ENCODE data around the gene ARMC9. TPM values are rescaled to one million over a fixed set of nuclear protein-coding genes. Genes with fewer than 3 reads are reported as not detected.

ARMC9 gene
- total RNA-seq, 1 donor: 0.73 TPM

DNA sequence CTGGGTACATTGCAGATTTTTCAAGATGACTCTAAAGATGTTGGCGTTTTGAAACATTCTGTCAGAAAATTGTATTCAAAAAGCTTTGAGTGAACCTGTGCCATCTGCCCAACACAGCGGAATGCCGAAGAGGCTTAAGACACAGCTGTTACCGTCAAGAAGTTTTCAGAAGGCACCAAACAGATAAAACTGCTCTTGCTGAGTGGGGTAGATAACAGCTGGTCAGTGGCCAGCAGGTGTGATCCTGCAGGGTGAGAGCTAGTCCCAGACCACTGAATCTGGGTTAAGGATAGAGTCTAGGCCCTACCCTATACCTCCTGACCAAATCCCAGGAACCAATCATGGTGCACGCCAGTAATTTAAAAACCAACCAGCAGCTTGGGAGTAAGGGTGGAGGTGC, 136.6 kb downstream of the ARMC9 start:
- Histone ChIP-seq H3K9me3 (ENCODE audit: low read depth, low read length) (no peaks in the 10 kb centered on the region), H3K4me1 (ENCODE audit: insufficient read depth, low read length) (no peaks in the 10 kb centered on the region), H3K27me3 (ENCODE audit: insufficient read depth, low read length) (no peaks in the 10 kb centered on the region), H3K4me3 (ENCODE audit: low read length) (no peak overlapping the region)

DNA sequence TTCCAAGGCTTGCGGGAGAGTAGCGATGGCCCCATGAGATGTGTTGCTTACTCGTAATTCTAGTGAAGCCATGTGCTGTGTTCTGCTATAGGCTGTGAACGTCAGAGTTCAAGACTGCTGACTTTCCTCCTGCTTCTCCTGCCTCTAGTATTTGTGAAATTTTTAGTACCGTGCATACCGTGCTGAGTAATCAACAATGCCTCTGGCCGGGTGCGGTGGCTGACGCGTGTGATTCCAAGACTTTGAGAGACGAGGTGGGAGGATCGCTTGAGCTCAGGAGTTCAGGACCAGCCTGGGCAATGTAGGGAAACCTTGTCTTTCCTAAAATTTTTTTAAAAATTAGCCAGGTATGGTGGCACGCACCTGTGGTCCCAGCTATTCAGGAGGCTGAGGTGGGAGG, 137.2 kb downstream of the ARMC9 start:
- Histone ChIP-seq H3K9me3 (ENCODE audit: low read depth, low read length) (no peaks in the 10 kb centered on the region), H3K4me1 (ENCODE audit: insufficient read depth, low read length) (no peaks in the 10 kb centered on the region), H3K4me3 (ENCODE audit: low read length) (no peak overlapping the region), H3K27me3 (ENCODE audit: insufficient read depth, low read length) (no peaks in the 10 kb centered on the region)

- Histone ChIP-seq H3K9me3 (ENCODE audit: low read depth, low read length) (no peaks in the 10 kb centered on the region), H3K27me3 (ENCODE audit: insufficient read depth, low read length) (no peaks in the 10 kb centered on the region), H3K4me3 (ENCODE audit: low read length) (no peak overlapping the region), H3K4me1 (ENCODE audit: insufficient read depth, low read length) (no peaks in the 10 kb centered on the region)
Observed at GRCh38 chr2:231336236-231336635, 137.8 kb downstream of the ARMC9 start.

- Histone ChIP-seq H3K9me3 (ENCODE audit: low read depth, low read length) (no peaks in the 10 kb centered on the region), H3K27me3 (ENCODE audit: insufficient read depth, low read length) (no peaks in the 10 kb centered on the region), H3K4me3 (ENCODE audit: low read length) (no peak overlapping the region), H3K4me1 (ENCODE audit: insufficient read depth, low read length) (no peaks in the 10 kb centered on the region)
Observed at GRCh38 chr2:231336700-231337099, 138.3 kb downstream of the ARMC9 start.

- H3K4me3 ChIP-seq (ENCODE audit: low read length): no peak overlapping the region
- no peaks in the 10 kb centered on the region for H3K9me3 ChIP-seq (ENCODE audit: low read depth, low read length)
- no peaks in the 10 kb centered on the region for H3K27me3 ChIP-seq (ENCODE audit: insufficient read depth, low read length)
- peaks cover 14% of the 10 kb centered on the region for H3K4me1 ChIP-seq (ENCODE audit: insufficient read depth, low read length)
Observed at GRCh38 chr2:231337807-231338759, 139.7 kb downstream of the ARMC9 start.

DNA sequence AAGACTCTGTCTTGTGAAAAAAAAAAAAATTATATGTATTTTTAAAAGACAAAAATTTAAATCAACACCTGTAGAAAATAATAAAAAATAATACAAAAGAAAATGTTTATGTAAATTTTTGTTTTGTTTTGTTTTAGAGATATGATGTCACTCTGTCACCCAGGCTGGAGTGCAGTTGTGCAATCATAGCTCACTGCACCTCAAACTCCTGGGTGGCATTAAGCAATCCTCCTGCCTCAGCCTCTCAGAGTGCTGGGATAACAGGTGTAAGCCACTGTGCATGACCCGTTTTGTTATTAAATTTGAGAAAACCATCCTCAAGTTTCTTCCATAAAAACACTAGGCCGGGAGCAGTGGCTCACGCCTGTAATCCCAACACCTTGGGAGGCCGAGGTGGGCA, 140.9 kb downstream of the ARMC9 start:
- peaks cover 20% of the 10 kb centered on the region for H3K4me1 ChIP-seq (ENCODE audit: insufficient read depth, low read length)
- H3K4me3 ChIP-seq (ENCODE audit: low read length): no peak overlapping the region
- no peaks in the 10 kb centered on the region for H3K9me3 ChIP-seq (ENCODE audit: low read depth, low read length)
- H3K27me3 ChIP-seq (ENCODE audit: insufficient read depth, low read length): no peaks in the 10 kb centered on the region

DNA sequence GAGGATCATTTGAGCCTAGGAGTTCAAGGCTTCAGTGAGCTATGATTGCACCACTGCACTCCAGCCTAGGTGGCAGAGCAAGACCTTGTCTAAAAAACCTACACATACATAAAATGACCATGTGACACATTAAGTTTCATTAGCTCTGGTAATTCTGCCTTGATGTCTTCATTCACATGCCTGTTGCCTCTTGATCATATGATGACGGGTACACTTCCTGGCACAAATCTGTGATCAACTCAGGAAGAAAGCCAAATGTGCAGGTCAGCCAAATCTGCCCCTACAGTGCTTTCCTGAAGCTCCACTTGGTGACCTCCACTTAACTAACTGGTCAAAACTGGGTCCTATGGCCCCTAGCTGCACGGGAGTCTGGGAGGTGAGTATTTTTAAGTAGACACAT, 142.7 kb downstream of the ARMC9 start:
- no peaks in the 10 kb centered on the region for H3K9me3 ChIP-seq (ENCODE audit: low read depth, low read length)
- H3K4me1 ChIP-seq (ENCODE audit: insufficient read depth, low read length): peaks cover 20% of the 10 kb centered on the region
- H3K4me3 ChIP-seq (ENCODE audit: low read length): no peak overlapping the region
- no peaks in the 10 kb centered on the region for H3K27me3 ChIP-seq (ENCODE audit: insufficient read depth, low read length)

DNA sequence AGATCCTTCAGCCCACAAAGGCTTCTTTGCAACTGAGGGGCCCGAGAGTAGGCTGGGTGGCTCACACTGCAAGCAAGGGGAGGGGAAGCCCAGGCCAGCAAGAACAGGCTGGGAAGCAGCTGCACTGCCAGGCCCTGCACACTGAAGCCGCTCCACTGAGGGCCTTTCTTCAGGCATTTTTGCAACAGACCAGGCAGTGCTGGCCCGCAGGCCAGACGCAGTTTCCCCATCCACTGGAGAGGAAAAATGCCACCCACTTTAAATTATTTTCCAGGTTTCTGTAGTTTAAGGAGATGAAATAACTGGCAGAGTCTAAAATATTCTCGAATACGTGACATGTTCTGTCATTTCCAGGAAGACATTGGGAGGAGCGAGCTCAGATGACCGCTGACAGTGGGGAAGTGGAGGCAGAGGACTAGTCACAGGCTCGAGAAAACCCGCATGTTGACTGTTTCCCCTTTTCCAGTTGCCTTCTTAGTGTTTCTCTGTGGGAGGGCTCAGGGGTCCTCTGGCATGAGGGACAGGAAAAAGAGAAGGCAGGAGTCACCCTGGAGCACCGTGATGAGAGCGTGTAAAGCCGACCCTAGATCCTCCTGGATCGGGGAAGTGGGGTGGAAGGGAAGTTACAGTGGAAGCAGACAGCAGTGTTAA, 143.8 kb downstream of the ARMC9 start:
- Histone ChIP-seq H3K4me3 (ENCODE audit: low read length) (no peak overlapping the region), H3K9me3 (ENCODE audit: low read depth, low read length) (no peaks in the 10 kb centered on the region), H3K27me3 (ENCODE audit: insufficient read depth, low read length) (no peaks in the 10 kb centered on the region), H3K4me1 (ENCODE audit: insufficient read depth, low read length) (peaks cover 20% of the 10 kb centered on the region)

DNA sequence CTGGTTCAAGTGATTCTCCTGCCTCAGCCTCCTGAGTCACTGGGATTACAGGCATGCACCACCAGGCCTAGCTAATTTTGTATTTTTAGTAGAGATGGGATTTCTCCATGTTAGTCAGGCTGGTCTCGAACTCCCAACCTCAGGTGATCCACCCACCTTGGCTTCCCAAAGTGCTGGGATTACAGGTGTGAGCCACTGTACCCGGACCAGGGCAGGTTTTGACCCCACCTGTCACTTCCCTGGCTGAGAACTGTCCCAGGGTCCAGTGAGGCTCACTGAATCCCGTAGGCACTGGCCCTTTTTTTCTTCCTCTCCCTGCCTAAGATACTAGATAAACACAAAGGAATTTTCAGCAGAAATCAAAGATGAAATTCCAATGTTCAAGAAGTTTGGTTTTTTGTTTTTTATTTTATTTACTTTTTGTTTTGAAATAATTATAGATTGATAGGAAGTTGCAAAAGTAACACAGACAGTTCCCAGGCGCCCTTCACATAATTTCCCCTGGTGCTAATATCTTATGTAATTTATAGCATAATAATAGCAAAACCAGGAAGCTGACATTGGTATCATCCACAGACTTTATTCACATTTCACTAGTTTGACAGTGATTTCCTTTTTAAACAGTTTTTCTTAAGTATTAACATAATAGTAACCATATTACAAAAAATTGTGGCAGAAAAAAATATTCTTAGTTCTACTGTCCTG, 144.7 kb downstream of the ARMC9 start:
- no peaks in the 10 kb centered on the region for H3K9me3 ChIP-seq (ENCODE audit: low read depth, low read length)
- H3K4me1 ChIP-seq (ENCODE audit: insufficient read depth, low read length): peaks cover 20% of the 10 kb centered on the region
- no peak overlapping the region for H3K4me3 ChIP-seq (ENCODE audit: low read length)
- H3K27me3 ChIP-seq (ENCODE audit: insufficient read depth, low read length): no peaks in the 10 kb centered on the region

DNA sequence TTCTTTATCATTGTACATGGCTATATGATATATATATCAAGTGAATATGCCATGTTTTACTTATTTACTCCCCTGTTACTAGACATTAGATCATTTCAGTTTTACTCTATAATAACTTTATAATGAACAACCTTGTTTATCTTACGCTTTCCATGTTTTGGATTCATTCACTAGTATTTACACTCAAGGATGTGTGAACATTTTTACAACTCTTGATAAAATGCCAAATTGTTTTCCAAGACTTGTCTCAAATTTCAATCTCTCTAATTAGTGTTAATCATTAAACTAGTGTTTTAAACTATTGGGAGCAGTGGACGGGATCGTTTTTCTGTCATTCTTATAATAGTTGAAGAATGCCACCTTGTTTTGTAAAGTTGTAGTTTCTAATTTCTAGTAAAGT, 145.6 kb downstream of the ARMC9 start:
- no peak overlapping the region for H3K4me3 ChIP-seq (ENCODE audit: low read length)
- no peaks in the 10 kb centered on the region for H3K27me3 ChIP-seq (ENCODE audit: insufficient read depth, low read length)
- no peaks in the 10 kb centered on the region for H3K9me3 ChIP-seq (ENCODE audit: low read depth, low read length)
- peaks cover 20% of the 10 kb centered on the region for H3K4me1 ChIP-seq (ENCODE audit: insufficient read depth, low read length)

DNA sequence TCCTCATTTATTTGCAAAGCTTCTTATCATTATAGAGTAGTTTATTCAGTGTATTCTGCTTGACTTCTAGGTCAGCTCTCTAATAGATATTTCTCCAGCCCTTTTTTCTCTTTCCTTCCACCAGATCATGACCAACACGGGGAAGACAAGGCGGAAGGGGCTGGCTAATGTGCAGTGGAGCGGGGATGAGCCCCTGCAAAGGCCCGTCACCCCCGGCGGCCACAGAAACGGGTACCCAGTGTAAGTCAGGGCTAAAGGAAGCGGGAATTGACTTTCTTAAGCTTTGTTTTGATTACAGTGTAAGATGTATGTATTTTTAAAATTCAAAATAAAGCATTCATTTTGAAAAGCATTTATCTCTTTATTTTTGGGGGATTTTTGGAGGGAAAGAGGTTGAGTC, 146.4 kb downstream of the ARMC9 start:
- Histone ChIP-seq H3K27me3 (ENCODE audit: insufficient read depth, low read length) (no peaks in the 10 kb centered on the region), H3K9me3 (ENCODE audit: low read depth, low read length) (no peaks in the 10 kb centered on the region), H3K4me3 (ENCODE audit: low read length) (no peak overlapping the region), H3K4me1 (ENCODE audit: insufficient read depth, low read length) (peaks cover 20% of the 10 kb centered on the region)

GRCh38 chr2:231347081-231347480, 148.7 kb downstream of the ARMC9 start:
- Histone ChIP-seq H3K4me3 (ENCODE audit: low read length) (no peak overlapping the region), H3K4me1 (ENCODE audit: insufficient read depth, low read length) (peaks cover 17% of the 10 kb centered on the region), H3K9me3 (ENCODE audit: low read depth, low read length) (no peaks in the 10 kb centered on the region), H3K27me3 (ENCODE audit: insufficient read depth, low read length) (no peaks in the 10 kb centered on the region)

GRCh38 chr2:231347638-231348037, 149.2 kb downstream of the ARMC9 start:
- Histone ChIP-seq H3K9me3 (ENCODE audit: low read depth, low read length) (no peaks in the 10 kb centered on the region), H3K27me3 (ENCODE audit: insufficient read depth, low read length) (no peaks in the 10 kb centered on the region), H3K4me3 (ENCODE audit: low read length) (no peak overlapping the region), H3K4me1 (ENCODE audit: insufficient read depth, low read length) (peaks cover 11% of the 10 kb centered on the region)

DNA sequence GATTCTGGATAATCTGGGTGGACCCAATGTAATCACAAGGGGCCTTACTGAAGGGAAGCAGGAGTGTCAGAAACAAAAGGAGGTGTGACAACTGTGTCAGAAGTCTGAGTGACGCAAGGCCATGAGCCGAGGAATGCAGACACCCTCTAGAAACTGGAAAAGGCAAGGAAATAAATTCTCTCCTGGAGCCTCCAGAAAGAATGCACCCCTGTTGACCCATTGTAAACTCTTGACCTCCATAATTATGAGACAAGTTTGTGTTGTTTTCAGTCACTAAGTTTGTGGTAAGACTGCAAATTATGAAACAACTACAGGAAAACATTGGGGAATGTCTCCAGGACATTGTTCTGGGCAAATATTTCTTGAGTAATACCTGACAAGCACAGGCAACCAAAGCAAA, 149.7 kb downstream of the ARMC9 start:
- no peaks in the 10 kb centered on the region for H3K27me3 ChIP-seq (ENCODE audit: insufficient read depth, low read length)
- no peaks in the 10 kb centered on the region for H3K9me3 ChIP-seq (ENCODE audit: low read depth, low read length)
- no peak overlapping the region for H3K4me3 ChIP-seq (ENCODE audit: low read length)
- H3K4me1 ChIP-seq (ENCODE audit: insufficient read depth, low read length): peaks cover 6% of the 10 kb centered on the region

DNA sequence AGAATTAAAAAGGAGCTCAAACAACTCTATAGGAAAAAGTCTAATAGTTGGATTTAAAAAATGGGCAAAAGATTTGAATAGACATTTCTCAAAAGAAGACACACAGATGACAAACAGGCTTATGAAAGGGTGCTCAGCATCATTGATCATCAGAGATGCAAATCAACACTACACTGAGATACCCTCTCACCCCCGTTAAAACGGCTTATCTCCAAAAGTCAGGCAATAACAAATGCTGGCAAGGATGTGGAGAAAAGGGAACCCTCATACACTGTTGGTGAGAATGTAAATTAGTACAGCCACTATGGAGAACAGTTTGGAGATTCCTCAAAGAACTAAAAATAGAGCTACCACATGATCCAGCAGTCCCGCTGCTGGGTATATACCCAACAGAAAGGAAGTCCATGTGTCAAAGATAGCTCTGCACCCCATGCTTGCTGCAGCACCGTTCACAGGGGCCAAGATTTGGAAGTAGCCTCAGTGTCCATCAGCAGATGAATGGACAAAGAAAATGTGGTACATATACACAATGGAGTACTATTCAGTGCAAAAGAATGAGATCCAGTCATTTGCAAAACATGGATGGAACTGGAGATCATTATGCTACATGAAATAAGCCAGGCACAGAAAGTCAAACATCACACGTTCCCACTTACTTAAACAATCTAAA, 150.4 kb downstream of the ARMC9 start:
- no peaks in the 10 kb centered on the region for H3K4me1 ChIP-seq (ENCODE audit: insufficient read depth, low read length)
- H3K27me3 ChIP-seq (ENCODE audit: insufficient read depth, low read length): no peaks in the 10 kb centered on the region
- H3K4me3 ChIP-seq (ENCODE audit: low read length): no peak overlapping the region
- H3K9me3 ChIP-seq (ENCODE audit: low read depth, low read length): no peaks in the 10 kb centered on the region

Data from mononuclear cell (primary cell).